ENCODE data around the gene LPCAT3. TPM values are rescaled to one million over a fixed set of nuclear protein-coding genes. Genes with fewer than 3 reads are reported as not detected.

LPCAT3 gene
- total RNA-seq, 1 experiment from 2014 or later = 45.8 TPM

- no peak for TF ChIP-seq REST (IDR thresholded peaks at IDR 0.05; ENCODE audit: low read depth)
- TF ChIP-seq ZBTB33 (IDR thresholded peaks at IDR 0.05; ENCODE audit: extremely low read depth, insufficient replicate concordance, low read length) = no peak
- no peak for TF ChIP-seq SRF (IDR thresholded peaks at IDR 0.05; ENCODE audit: low read depth)
- no peak for TF ChIP-seq SIN3A (IDR thresholded peaks at IDR 0.05; ENCODE audit: low read depth)
- no peak for TF ChIP-seq ATF3 (IDR thresholded peaks at IDR 0.05)
Measured at GRCh38 chr12:7016958-7017571, 1.2 kb downstream of the LPCAT3 start (continued).

Data from HCT116 (cell line).